Measurements from ENCODE around the gene PPP1R12B.

GRCh38 chr1:202615501-202616354 is 267.2 kb downstream of the PPP1R12B start:
- TF ChIP-seq CTCF (IDR thresholded peaks at IDR 0.05) (no peak), POLR2A (IDR thresholded peaks at IDR 0.05) (no peak), EP300 (IDR thresholded peaks at IDR 0.05) (no peak), POLR2AphosphoS5 (IDR thresholded peaks at IDR 0.05) (no peak)

Measured in gastroesophageal sphincter (tissue), 3 donors.